Right ventricle myocardium superior (tissue), 1 donor: ENCODE data around the gene HDAC2. TPM values are rescaled to one million over a fixed set of nuclear protein-coding genes. Genes with fewer than 3 reads are reported as not detected.
A peak's percentile ranks its signal among the peaks of the same experiment; 100 is the strongest.
"Not testable (repeated sequence)": the region's sequence is repeated elsewhere in the genome, so short reads cannot be mapped to it uniquely, and the experiment has no call there.

Experiments
- ATAC-seq: fragments of 200-7000 bp; cut with Tn5 transposase; one replicate; pipeline ENCODE4 v1.9.1; 2020; ENCODE audit warnings: mild to moderate bottlenecking; ENCODE audit not compliant: poor library complexity
- DNase-seq: peaks from one replicate; pipeline ENCODE4 v3.0.0-alpha.2; 2020
- intact Hi-C: fragments of 100-400 bp; cut with DNase I; formaldehyde crosslinking; loops from one replicate; pipeline ENCODE4 v1.11.2; 2022
- total RNA-seq: library from RNA; stranded (reverse); fragmentation: NEBNext Ultra II Directional; extraction: Animal tissue kit (Norgen Biotek cat#: 25700); gene quantifications from one replicate; pipeline ENCODE4 v1.2.1, GENCODE V29; 2021
- donor health status: DM: no; HTN: yes; CAD: no; lungs with severe emphysema.

HDAC2 gene
- total RNA-seq, 1 donor from 2014 or later, result 41.0 TPM

DNA sequence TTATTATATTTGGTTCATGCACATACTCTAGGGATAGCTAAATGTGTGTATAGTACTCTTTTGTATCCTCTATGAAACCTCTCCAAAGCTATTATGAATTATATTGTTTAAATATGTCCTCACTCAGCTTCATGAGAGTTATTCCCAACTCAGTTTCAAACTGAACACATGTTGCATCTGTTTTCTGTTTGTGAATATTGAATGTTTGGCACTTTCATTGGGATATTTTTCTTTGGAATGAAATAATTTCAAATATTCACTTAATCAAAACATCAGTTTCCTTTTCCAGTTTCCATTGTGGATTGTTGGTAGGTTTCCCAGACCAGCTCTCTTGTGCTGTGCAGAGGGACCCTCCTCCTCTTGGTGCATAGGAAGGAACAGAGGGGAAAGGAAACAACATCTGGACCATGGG, 46.6 kb downstream of the HDAC2 start:
- DNase-seq (no peak), ATAC-seq (peak; percentile 52)
- intact Hi-C loops, result no loop called here

DNA sequence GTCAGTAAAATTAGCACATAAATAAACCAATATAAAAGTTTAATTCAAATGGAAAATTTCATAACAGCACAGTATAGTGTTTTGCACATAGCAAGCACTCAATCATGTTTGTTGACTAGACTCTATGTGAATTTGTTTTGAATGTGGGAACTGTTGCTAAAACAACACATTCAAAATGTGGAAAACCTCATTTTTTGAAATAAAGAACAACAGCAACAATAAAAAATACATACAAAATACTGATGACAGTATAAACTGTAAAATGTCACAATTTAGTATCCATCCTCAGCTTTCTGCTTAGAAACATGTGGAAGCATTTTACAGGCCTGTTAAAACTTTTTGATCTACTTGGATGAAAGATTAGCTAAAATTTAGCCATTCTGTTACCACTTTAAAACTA, 47.4 kb downstream of the HDAC2 start:
- no peak for DNase-seq
- ATAC-seq, result no peak
- intact Hi-C loops, result no loop called here

DNA sequence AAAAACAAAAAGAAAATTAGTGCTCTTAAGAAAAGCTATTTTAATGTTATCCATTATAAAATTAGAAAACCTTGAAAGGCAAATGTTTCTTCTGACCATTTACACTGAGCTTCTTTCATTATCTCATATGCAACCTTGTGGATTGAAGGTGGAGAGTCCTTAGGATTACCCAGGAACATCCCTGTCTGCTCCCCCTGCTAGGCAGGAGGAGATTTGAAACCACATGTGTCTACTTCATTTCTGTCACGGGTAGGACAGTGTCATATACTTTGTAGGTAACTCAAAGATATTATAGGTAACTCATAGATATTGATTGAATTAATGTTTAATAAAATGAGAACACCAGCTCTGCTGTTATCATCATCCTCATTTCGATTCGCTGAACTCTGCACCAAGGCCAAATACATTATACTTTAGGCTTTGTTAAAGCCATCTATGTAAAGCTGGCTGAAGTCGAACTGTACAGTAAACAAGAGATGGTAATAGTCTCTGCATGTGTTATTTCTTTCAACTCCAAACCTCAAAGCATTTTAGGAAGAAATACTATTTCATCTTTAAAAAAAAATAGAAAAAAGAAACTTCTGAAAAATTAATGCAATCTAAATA, 49.5 kb downstream of the HDAC2 start:
- no peak for ATAC-seq
- intact Hi-C loops, result no loop called here
- DNase-seq, result no peak

DNA sequence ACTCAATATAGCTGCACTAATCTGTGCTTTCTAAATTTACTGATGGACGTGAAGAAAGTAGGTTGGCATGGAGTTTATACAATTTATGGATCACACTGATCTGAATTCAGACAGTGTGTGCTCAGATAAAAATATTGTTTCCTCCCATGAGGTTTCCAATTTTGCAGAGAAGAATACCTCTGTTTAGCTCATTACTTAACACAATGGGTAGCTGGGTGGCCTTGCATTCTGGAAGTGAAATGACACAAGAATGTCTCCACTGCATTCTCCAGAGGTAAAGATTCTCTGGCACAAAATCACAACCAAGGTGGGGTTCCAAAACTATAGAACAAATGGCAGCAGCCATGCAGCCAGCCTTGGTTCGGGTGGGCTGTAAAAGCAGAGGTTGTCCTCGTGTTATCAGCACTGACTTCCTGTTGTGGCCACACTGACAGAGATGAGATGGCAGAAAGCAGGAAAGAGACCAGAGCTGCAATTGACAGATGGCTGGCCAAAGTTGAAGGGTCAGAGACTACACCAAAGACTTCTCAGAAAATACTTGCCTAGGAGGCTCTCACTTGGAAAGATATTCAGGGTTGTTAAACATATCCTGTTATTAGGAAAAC, 50.2 kb downstream of the HDAC2 start:
- ATAC-seq (peak; percentile 31), DNase-seq (no peak)
- intact Hi-C loops, result no loop called here

DNA sequence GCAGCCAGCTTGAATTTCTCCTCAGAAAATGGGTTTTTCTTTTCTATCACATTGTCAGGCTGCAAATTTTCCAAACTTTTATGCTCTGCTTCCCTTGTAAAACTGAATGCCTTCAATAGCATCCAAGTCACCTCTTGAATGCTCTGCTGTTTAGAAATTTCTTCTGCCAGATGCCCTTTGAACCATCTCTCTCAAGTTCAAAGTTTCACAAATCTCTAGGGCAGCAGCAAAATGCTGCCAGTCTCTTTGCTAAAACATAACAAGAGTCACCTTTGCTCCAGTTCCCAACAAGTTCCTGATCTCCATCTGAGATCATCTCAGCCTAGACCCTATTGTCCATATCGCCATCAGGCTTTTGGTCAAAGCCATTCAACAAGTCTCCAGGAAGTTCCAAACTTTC, 60.7 kb downstream of the HDAC2 start:
- ATAC-seq, intact Hi-C loops, DNase-seq: not testable (repeated sequence)

DNA sequence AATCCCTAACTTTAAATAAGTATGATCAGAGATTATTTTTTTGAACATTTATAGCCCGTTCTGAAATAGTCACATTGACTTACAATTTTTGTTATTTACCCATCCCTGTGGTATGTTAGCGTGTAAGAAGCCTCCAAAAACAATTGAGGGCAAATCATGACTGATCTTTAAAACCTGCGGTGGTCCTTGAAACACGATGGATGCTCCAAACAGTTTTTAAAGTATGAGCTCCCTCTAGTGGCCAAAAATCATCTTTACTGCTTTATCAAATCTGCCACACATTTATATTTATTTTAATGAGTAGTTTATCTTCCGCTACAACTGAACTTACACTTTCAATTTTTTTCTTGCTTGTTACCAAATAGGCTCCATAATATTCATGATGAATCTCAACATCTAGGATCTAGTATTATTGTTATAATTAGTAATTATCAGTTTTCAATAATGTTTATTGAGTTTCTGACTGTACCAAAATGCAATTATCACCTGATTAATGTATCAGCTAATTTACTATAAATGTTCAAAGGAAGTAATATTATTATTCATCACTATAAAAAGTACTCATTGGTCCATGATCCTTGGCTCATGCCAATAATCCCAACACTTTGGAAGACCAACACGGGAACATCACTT, 61.6 kb downstream of the HDAC2 start:
- DNase-seq (no peak), ATAC-seq (no peak)
- intact Hi-C loops, result loop anchor here (10.0 kb wide), 1 partner anchor 1125 kb away; no protein-coding TSS in a partner anchor

GRCh38 chr6:113908801-113909200, 62.1 kb downstream of the HDAC2 start:
- intact Hi-C loops, result loop anchor here (10.0 kb wide), 1 partner anchor 1124 kb away; no protein-coding TSS in a partner anchor
- DNase-seq (no peak), ATAC-seq (no peak)

- intact Hi-C loops, result loop anchor here (10.0 kb wide), 1 partner anchor 1122 kb away; no protein-coding TSS in a partner anchor
- DNase-seq, result no peak
- no peak for ATAC-seq
Measured at GRCh38 chr6:113907102-113907815, 63.7 kb downstream of the HDAC2 start.

DNA sequence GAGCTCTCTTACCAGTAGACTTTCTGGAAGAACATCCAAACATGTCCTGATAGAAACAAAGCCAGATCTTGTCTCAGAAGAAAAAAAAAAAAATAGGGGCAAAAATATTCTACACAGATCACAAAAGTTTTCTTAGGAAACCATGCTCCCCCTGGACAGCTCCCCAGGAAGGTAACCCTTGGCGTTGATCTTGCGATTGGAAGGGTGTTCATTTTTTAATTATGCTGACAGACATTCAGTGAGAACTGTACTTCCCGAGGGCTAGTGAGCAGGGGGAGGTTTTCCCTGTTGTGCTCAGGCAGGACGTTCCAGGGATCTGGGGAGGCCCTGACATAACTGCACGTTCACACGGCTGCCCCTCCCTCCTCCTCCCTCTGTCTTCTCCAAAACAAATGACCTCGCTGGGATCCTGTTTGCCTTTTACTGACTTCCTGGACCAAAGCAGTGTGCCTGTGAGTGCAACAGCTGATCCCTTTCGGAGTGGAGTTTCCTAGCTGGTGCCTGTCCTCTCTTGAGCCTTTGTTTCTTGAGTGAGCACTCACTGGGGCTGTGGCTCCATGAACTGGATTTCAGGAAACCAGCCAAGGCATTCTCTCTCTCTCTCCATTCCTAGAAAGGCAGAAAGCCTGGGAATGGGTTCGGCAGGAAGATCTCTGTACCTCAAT, 67.2 kb downstream of the HDAC2 start:
- intact Hi-C loops, result loop anchor here (10.0 kb wide), 1 partner anchor 1119 kb away; no protein-coding TSS in a partner anchor
- peak; percentile 54 for DNase-seq
- peak; percentile 77 for ATAC-seq

DNA sequence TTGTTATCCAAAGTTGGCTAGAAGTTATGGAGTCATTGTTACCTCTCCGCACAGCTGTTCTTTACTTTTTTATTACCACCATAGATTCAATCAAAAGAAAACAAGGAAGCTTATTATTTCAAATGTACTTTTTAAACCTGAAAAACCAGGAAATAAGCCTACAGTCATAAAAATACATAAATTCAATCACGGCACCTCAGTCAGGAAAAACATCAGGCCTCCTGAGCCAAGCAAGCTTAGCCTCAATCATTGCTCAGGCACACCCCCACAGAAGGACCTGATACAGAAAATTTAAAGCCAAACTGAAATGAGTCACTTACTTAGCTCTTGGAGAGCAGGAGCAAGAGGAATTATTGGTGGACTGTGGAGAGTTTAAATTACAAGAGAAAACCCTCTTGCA, 69.5 kb downstream of the HDAC2 start:
- DNase-seq (no peak), ATAC-seq (no peak)
- intact Hi-C loops, result loop anchor here (10.0 kb wide), 1 partner anchor 1117 kb away; no protein-coding TSS in a partner anchor

DNA sequence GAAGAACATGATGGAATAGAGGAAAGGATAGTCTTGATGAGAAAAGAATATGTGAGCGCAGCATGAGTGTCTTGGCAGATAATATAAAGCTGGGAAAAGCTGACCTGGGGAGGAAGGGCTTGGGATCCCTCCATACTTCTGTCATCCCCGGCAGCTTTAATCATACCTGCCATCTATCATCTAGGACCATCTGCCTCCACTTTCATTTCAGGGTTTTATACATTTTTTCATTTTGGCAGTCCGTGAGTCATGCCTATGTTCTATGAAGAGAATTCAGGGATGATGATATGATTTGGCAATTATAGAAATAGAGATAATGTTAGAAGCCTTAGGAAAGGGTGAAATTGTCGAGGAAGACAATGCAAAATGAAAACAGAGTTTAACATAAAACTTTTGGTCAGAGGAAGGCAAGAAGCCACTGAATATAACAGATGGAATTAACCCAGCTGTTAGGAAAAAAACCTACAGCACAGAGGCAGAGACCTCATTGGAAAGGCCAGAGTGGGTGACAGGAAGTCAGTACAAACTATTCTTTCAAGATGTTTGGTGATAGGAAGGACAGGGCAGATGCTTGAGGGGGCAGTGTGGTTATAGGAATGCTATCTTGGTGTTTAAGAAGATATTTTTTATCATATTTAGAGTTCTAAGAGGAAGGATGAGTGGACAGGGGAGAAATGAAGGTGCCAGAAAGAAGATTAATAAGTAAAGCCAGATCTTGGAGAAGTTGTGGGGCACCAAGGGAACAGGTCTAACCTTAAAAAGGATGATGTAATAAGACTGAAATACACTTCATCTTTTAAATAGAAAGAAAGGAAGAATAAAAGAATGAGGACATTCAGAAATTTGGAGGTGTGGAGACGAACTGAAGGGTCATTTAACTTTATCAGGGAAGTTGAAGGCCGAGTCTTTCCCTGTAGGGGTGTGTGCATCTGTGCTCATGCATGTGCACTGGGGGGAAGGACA, 76.0 kb downstream of the HDAC2 start:
- intact Hi-C loops, result no loop called here
- DNase-seq, result no peak
- no peak for ATAC-seq

DNA sequence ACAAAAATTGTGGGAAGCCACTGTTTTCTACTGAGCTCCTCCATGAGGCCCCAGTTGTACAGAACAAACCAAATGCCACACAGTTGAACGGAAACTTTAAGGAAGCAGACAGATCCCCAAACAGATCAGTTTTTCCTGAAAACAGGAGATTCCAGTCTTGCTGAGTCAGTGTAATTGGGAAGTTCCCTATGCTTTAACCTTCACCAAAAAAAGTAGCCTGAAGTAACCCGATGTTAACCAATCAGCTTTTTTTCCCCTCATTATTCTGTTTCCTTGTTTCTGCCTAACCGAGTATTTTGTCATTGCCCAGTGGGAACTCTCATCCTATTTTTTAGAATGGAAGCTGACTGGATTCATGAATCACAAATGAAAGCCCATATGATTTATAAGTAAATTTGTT, 77.1 kb downstream of the HDAC2 start:
- intact Hi-C loops, result no loop called here
- no peak for ATAC-seq
- no peak for DNase-seq

- intact Hi-C loops, result no loop called here
- DNase-seq (no peak), ATAC-seq (no peak)
Measured at GRCh38 chr6:113893451-113893850, 77.5 kb downstream of the HDAC2 start.

- intact Hi-C loops, result no loop called here
- DNase-seq (no peak), ATAC-seq (no peak)
Measured at GRCh38 chr6:113888956-113889630, 81.9 kb downstream of the HDAC2 start.

DNA sequence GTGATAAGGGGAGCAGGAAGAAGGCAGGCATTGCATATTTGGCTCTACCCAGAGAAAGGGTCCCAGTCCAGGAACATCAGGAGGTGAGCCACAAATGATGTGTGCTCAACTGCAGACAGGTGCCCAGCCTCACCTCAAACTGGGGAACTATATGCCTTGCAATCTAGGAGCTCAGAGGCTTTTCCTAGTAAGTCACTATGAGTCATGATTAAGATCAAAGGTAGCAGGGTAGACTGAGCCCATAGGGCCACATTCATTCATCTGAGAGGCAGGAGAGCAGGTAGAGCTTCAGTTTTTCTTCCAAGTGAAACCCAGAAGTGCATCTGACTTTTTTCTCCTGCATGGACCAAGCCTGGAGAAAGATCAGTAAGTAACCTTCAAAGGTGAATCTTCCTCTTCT, 82.5 kb downstream of the HDAC2 start:
- no peak for DNase-seq
- ATAC-seq, result no peak
- intact Hi-C loops, result no loop called here

DNA sequence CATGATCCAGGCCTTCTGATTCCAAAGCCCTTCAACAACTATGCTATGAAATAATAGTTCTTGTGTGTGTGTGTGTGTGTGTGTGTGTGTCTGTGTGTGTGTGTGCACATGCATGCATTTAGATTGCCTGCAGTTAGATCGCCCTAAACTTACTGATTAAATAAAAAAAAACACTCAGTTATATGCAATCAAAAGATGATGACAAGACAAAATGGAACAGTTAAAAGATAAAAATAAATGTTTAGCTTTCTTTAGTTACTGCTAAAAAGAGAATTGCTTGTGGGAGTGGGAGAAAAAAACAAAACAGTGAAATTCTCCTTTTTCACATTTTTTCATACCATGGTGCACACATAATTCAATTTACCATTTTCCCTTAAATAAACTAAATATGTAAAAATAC, 84.4 kb downstream of the HDAC2 start:
- DNase-seq (no peak), ATAC-seq (no peak)
- intact Hi-C loops, result no loop called here

DNA sequence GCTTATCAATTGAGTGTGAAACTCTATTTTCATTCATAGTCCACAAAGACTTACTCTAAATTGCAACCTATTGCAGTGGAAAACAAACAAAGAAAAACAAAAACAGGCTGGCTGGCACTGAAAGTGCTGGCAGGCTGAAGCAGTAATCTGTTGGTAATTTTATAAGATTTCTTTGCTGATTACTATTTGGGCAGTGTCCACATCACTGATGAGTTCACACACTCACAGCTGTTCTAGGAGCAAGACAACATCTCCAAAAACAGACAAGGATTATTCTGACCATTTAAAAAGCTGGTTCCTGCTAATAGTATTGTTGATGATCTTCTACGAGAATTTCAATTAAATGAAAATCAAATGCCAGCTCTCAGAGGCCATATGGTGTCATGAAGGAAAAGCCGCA, 86.9 kb downstream of the HDAC2 start:
- DNase-seq, result no peak

More for the DNA sequence above, 86.9 kb downstream of the HDAC2 start:
- ATAC-seq, result no peak
- intact Hi-C loops, result no loop called here
